Spleen (tissue), 7 donors: ENCODE results near the gene VPS39.

Experiments
- CTCF ChIP-seq, 11 experiments: fragments of 200-600 bp in 7 of 11; fragments of 450-650 bp in 4 of 11; sonication (generic) in 4 of 11; IDR thresholded peaks in 8 of 11; conservative IDR thresholded peaks in 3 of 11; 1 replicate in 7 of 11; 2 replicates in 4 of 11; pipeline versions ENCODE4 v1.4.0 to v1.8.0; 2016 to 2021; ENCODE audit warnings: antibody characterized with exemption in 11 of 11, inconsistent platforms in 4 of 11, mild to moderate bottlenecking in 1 of 11
- POLR2A ChIP-seq, 3 donors: fragments of 450-650 bp; IDR thresholded peaks; one replicate each; pipeline ENCODE4 v1.5.1; 2017; ENCODE audit warnings: antibody characterized with exemption in 3 of 3, mild to moderate bottlenecking in 1 of 3
- donor health status: DM: no; HTN: no; CAD: no; lungs with moderate emphysema.
- donor health status: DM: no; HTN: no; CAD: no.
- donor health status: DM: no; HTN: no; CAD: no.

DNA sequence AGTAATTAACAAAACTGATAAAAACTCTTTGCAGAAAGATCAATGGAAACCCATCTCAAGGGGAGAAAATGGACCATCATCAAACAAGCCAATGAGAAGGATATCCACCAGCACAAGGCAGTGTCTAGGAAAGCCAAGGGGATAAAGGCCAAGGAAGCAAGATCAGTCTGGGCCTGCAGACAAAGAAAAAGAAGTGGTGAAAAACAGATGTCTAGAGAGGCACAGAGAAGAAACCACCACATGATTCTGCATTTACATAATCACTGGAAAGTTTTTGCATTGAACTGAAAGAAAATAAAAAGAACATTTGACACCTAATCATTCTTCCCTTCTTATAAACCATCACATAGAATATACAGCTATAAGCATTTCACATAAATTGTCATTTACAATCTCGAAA lies 23.0 kb upstream of the VPS39 start:
- TF ChIP-seq POLR2A (IDR thresholded peaks at IDR 0.05) (no peak), CTCF (IDR thresholded peaks at IDR 0.05 in 8 of 11, conservative IDR thresholded peaks at IDR 0.05 in 3 of 11) (no peak)
